ENCODE results near the gene MAD1L1.

The MAD1L1 gene

GRCh38 chr7:2022021-2022409 lies 210.7 kb downstream of the MAD1L1 start:
- ChIA-PET POLR2A (ENCODE audit: low non-redundant PET) (no interaction called here), CTCF (no interaction called here)
- no peak overlapping the region for H3K27ac ChIP-seq
- DNase-seq (ENCODE audit: low spot score) = no peak
- no peak for TF ChIP-seq CTCF (conservative IDR thresholded peaks at IDR 0.05; ENCODE audit: low read depth)

GRCh38 chr7:2019711-2020511 lies 212.8 kb downstream of the MAD1L1 start:
- CTCF ChIA-PET = no interaction called here
- peak overlapping the region; percentile 65 for H3K27ac ChIP-seq
- DNase-seq (ENCODE audit: low spot score) = peak; percentile 37
- no peak for TF ChIP-seq CTCF (conservative IDR thresholded peaks at IDR 0.05; ENCODE audit: low read depth)
- POLR2A ChIA-PET (ENCODE audit: low non-redundant PET) = no interaction called here

- TF ChIP-seq CTCF (conservative IDR thresholded peaks at IDR 0.05; ENCODE audit: low read depth) = no peak
- POLR2A ChIA-PET (ENCODE audit: low non-redundant PET) = no interaction called here
- CTCF ChIA-PET = no interaction called here
- H3K27ac ChIP-seq = peak overlapping the region; percentile 65
- DNase-seq (ENCODE audit: low spot score) = no peak
Observed at GRCh38 chr7:2019461-2019710, 213.4 kb downstream of the MAD1L1 start.

GRCh38 chr7:2018569-2019460 lies 213.9 kb downstream of the MAD1L1 start:
- no peak for TF ChIP-seq CTCF (conservative IDR thresholded peaks at IDR 0.05; ENCODE audit: low read depth)
- peak overlapping the region; percentile 65 for H3K27ac ChIP-seq
- ChIA-PET POLR2A (ENCODE audit: low non-redundant PET) (no interaction called here), CTCF (no interaction called here)
- DNase-seq (ENCODE audit: low spot score) = peak; percentile 50

GRCh38 chr7:2017914-2018568 lies 214.7 kb downstream of the MAD1L1 start:
- ChIA-PET CTCF (no interaction called here), POLR2A (ENCODE audit: low non-redundant PET) (no interaction called here)
- TF ChIP-seq CTCF (conservative IDR thresholded peaks at IDR 0.05; ENCODE audit: low read depth) = no peak
- no peak for DNase-seq (ENCODE audit: low spot score)
- H3K27ac ChIP-seq = peak overlapping the region; percentile 65; the same call in 1 of the 2 replicates

- no peak for DNase-seq (ENCODE audit: low spot score)
- TF ChIP-seq CTCF (conservative IDR thresholded peaks at IDR 0.05; ENCODE audit: low read depth) = no peak
- ChIA-PET CTCF (no interaction called here), POLR2A (ENCODE audit: low non-redundant PET) (no interaction called here)
- H3K27ac ChIP-seq = 0 out of 2 replicates have a peak overlapping the region, but pooled peaks have one; percentile 65
Observed at GRCh38 chr7:2017481-2017891, 215.3 kb downstream of the MAD1L1 start.

Measured in RWPE1 (cell line).